ENCODE data around the gene FARP1.
"Not testable (repeated sequence)": the region's sequence is repeated elsewhere in the genome, so short reads cannot be mapped to it uniquely, and the experiment has no call there.

Gene FARP1

GRCh38 chr13:98352226-98352625, 209.3 kb downstream of the FARP1 start:
- DNase-seq: no peak

- no peak for DNase-seq
Measured at GRCh38 chr13:98353750-98354149, 210.9 kb downstream of the FARP1 start.

DNA sequence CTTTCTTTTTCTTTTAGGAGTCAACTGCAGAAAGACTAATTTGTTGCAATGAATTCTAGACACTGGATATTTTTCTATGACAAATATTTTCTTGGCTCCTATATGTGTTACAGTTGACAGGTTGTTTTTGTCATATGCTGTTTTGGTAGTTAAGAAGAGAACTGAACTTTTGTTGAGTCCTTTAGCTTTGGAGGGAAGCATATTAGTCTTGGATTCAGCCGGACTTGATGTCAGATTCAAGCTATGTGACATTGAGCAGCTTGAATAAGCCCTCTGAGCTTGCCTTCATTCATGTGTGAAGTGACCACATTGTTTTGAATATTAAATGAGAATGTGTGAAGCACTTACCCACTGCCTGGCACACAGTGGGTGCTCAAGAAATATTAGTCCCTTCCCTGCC, 216.0 kb downstream of the FARP1 start:
- no peak for DNase-seq

GRCh38 chr13:98360545-98360944, 217.7 kb downstream of the FARP1 start:
- DNase-seq: no peak

GRCh38 chr13:98363326-98363725, 220.4 kb downstream of the FARP1 start:
- DNase-seq: no peak

- no peak for DNase-seq
Measured at GRCh38 chr13:98364179-98364578, 221.3 kb downstream of the FARP1 start.

DNA sequence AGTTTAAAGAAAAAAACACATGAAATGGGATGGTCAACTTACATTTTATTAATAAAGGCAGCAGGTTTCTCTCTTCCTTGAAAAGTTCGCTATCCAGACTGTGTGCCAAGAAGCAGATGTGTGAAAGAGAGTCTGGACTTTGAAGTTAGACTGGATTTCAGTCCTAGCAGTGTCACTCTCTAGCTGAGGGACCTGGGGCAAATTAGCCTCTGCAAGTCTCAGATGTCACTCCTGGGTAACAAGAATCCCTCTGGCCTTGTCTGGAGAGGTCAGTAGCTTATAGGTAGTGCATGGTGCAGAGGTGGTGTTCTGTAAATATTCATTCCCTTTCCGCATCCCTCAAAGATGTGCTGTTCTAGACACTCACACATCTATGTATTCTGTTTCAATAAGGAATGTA, 221.8 kb downstream of the FARP1 start:
- no peak for DNase-seq

- no peak for DNase-seq
Measured at GRCh38 chr13:98365302-98365701, 222.4 kb downstream of the FARP1 start.

GRCh38 chr13:98366010-98366409, 223.1 kb downstream of the FARP1 start:
- DNase-seq: no peak

GRCh38 chr13:98366443-98366842, 223.5 kb downstream of the FARP1 start:
- no peak for DNase-seq

DNA sequence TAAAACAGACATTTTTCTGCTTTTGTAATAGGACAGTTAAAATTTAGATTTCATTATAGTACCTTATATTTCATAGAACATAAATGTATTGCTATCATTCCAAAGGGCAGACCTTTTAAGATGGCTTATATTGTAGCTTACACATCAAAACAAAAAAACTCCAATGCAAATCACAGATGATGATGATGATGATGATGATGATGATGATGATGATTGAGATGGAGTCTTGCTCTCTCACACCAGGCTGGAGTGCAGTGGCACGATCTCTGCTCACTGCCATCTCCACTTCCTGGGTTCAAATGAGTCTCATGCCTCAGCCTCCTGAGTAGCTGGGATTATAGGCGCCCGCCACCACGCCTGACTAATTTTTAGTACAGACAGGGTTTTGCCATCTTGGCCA, 224.1 kb downstream of the FARP1 start:
- DNase-seq: no peak

GRCh38 chr13:98368019-98368418, 225.1 kb downstream of the FARP1 start:
- no peak for DNase-seq

- not testable (repeated sequence) for DNase-seq
Measured at GRCh38 chr13:98369520-98369919, 226.6 kb downstream of the FARP1 start.

- no peak for DNase-seq
Measured at GRCh38 chr13:98370261-98370660, 227.4 kb downstream of the FARP1 start.

DNA sequence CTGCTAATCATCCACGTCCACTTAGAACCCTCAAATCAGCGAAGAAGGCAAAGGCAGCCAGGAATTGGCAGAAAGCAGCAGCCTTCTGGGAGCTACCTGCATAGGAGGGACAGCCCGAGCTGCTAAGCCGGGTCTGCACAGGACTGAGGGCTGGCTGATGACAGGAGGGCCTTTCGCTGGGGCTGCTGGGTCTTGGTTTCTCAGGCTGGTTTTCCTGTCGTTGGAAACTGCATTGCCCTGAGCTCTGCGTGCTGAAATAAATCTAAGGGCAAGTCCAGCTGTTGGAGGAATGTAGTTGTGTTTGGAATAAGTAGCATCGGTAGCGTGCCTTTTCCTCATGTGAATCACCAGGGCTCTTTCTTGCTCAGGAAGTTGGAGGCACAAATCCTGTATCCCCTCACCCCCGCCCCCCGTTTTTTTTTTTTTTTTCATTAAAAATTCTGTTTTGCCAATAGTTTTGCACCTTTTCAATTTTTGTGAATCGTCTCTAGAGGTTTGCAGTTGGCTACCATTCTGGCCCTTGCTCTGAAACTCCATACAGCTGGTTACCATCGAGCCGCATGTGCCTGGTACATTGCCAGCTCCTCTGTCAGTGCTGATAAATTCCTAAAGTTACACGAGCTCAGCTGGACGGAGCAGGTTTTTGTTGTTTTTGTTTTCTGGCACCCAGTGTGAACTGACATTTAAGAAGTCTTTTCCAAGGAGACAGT, 228.1 kb downstream of the FARP1 start:
- DNase-seq: no peak

GRCh38 chr13:98371516-98372023, 228.7 kb downstream of the FARP1 start:
- no peak for DNase-seq

- no peak for DNase-seq
Measured at GRCh38 chr13:98372876-98373275, 230.0 kb downstream of the FARP1 start.

DNA sequence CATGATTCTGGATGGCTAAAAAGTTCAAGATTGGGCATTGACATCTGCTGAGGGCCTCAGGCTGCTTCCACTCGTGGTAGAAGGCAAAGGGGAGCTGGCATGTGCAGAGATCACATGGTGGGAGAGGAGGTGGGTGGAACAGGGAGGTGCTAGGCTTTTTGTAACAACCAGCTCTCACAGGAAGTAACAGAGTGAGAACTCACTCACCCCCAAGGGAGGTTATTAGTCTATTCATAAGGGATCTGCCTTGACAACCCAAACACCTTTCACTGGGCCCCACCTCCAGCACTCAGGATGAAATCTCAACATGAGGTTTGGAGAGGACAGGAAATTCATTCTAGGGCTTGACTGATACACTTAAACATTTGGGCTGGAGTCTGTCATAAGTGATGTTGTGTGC, 231.9 kb downstream of the FARP1 start:
- DNase-seq: no peak

- no peak for DNase-seq
Measured at GRCh38 chr13:98377635-98378378, 234.9 kb downstream of the FARP1 start.

GRCh38 chr13:98384739-98385138, 241.8 kb downstream of the FARP1 start:
- DNase-seq: no peak

DNA sequence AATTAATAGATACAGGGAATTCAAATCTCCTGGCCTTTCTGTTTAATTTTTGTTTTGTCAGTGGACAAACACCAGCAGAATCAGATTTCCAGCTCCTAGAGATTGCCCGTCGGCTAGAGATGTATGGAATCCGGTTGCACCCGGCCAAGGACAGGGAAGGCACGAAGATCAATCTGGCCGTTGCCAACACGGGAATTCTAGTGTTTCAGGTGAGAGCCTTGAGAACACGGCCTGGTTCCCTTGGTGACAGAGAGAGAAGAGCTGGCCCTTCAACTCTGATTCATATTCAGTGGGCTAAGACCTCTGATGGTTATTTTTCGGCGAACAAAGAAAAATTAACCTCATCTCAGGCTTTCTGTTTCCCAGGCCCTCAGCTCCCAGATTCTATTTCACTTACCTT, 242.7 kb downstream of the FARP1 start:
- DNase-seq: no peak

DNA sequence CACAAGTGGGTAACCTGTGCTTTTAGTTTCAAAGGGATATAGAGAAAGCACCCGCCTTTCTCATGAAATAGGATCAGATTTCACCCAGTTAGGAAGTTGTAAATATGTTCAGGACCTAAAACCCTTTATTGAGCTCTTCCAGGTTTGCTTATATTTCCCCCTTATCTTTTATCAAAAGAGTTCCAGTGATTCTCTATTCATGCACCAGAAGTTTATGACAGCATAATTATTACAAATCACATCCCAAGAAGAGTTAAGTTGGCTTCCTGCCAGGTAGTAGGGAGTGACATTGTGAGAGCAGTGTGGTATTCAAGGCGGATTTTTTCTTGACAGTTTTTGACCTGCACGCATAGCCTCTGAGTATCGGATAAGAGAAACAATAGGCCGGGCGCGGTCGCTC, 243.7 kb downstream of the FARP1 start:
- no peak for DNase-seq

- no peak for DNase-seq
Measured at GRCh38 chr13:98389319-98389718, 246.4 kb downstream of the FARP1 start.
